ENCODE data around the gene TNFAIP8L1.

TNFAIP8L1 gene

DNA sequence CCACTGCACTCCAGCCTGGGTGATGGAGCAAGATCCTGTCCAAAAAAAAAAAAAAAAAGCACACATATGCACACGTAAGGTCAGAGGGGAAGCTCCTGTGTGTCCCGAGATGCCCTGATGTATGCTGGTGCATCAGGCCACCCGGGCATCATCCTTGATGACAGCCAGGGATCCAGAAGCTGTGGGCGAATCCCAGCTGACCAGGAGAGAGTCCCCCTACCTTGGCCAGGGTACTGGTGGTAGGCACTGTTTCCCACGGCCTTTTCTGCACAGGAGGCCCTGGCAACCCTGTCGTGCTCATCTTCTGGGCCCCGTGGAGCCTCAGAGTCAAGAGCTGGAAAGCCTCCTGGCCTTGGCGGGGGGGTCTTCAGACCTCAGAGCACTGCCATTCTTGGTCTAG, 16.8 kb downstream of the TNFAIP8L1 start:
- Histone ChIP-seq H4K91ac (ENCODE audit: low read length) (no peak overlapping the region), H3K14ac (ENCODE audit: low read length in 2 of 2) (no peak overlapping the region), H2BK5ac (ENCODE audit: low read depth, low read length, poor library complexity, severe bottlenecking) (no peak overlapping the region), H3K79me1 (replicated peaks; ENCODE audit: low read length, poor library complexity, severe bottlenecking) (peaks cover 21% of the 10 kb centered on the region), H3K4me2 (ENCODE audit: low read length, poor library complexity, severe bottlenecking) (no peak overlapping the region), H3K27ac (ENCODE audit: low read length, poor library complexity, severe bottlenecking) (no peak overlapping the region), H3K23ac (ENCODE audit: low read length in 2 of 2) (no peak overlapping the region), H3K4ac (ENCODE audit: low read depth in 1 of 2, low read length in 2 of 2) (no peak overlapping the region), H4K8ac (ENCODE audit: low read length) (no peak overlapping the region), H3K4me1 (ENCODE audit: control insufficient read depth, insufficient read depth, low read depth, low read length) (no peaks in the 10 kb centered on the region), H3K9me3 (ENCODE audit: control insufficient read depth, low read length) (no peaks in the 10 kb centered on the region), H2BK120ac (ENCODE audit: low read depth, low read length) (no peak overlapping the region), H3K4me3 (ENCODE audit: insufficient read depth in 1 of 2, low read depth in 1 of 2, low read length in 2 of 2) (no peak overlapping the region), H3K27me3 (ENCODE audit: control insufficient read depth in 1 of 2, insufficient read depth in 1 of 2, low read length in 2 of 2) (no peaks in the 10 kb centered on the region), H2AK5ac (ENCODE audit: low read length, severe bottlenecking) (no peak overlapping the region), H3K18ac (ENCODE audit: low read depth in 1 of 2, low read length in 2 of 2) (no peak overlapping the region), H2BK12ac (ENCODE audit: low read length in 2 of 2) (no peak overlapping the region), H2AFZ (ENCODE audit: low read depth, low read length) (no peak overlapping the region), H3K9ac (ENCODE audit: low read length) (no peak overlapping the region), H2BK15ac (ENCODE audit: low read depth, poor library complexity, severe bottlenecking) (no peak overlapping the region), H3K36me3 (ENCODE audit: control insufficient read depth in 1 of 2, insufficient read depth in 2 of 2, low read depth in 1 of 2, low read length in 2 of 2) (peaks cover 55 to 85% of the 10 kb centered on the region in 2 experiments)
- no peak for DNase-seq
- 91% methylated on average over 8 of the region's 8 CpGs for WGBS

DNA sequence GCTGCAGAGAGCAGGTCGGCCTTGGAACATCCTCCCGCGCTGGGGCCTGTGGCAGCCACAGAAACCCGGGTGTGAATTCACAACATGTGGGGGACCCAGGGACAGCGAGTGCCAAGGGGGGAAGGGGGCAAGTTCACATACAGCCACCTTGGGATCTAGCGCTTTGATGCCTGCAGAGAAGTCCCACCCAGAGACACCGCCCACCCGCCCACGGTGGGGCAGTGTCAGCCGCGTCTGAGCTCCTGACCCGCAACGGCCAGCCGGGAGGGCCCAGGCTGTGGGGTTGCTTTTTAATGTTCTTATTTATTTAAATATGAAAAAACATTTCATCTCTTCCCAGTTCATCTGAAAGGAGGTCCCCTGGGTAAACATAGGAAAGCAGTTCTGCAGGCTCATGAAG, 17.9 kb downstream of the TNFAIP8L1 start:
- no peak overlapping the region for H2AK5ac ChIP-seq (ENCODE audit: low read length, severe bottlenecking)
- no peak overlapping the region for H2BK12ac ChIP-seq (ENCODE audit: low read length in 2 of 2)
- WGBS, result 82% methylated on average over 6 of the region's 14 CpGs

DNA sequence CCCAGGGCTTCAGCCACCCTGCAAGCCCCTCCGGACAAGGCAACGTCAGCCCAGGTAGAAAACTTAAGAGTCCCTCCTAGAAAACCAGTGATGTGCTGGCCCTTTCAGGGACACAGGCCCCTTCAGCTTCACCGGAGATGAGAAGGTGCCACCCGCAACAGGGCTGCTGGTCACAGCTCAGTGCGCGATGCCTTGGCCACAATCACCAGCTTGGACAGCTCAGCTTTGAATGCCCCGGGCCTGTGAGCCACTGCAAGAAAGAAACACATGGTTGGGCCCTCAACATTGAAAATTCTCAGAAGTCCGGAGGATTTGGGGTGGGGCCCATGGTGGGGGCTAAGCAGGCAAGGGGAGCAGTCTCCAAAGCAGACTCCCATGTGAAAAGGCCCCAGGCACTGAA, 18.5 kb downstream of the TNFAIP8L1 start:
- Histone ChIP-seq H3K4me2 (ENCODE audit: low read length, poor library complexity, severe bottlenecking) (no peak overlapping the region), H3K4me1 (ENCODE audit: control insufficient read depth, insufficient read depth, low read depth, low read length) (no peaks in the 10 kb centered on the region), H3K18ac (ENCODE audit: low read depth in 1 of 2, low read length in 2 of 2) (no peak overlapping the region), H2BK5ac (ENCODE audit: low read depth, low read length, poor library complexity, severe bottlenecking) (no peak overlapping the region), H3K9me3 (ENCODE audit: control insufficient read depth, low read length) (no peaks in the 10 kb centered on the region), H4K91ac (ENCODE audit: low read length) (no peak overlapping the region), H2BK12ac (ENCODE audit: low read length in 2 of 2) (no peak overlapping the region), H3K79me1 (replicated peaks; ENCODE audit: low read length, poor library complexity, severe bottlenecking) (peaks cover 23% of the 10 kb centered on the region), H4K8ac (ENCODE audit: low read length) (no peak overlapping the region), H3K36me3 (ENCODE audit: control insufficient read depth in 1 of 2, insufficient read depth in 2 of 2, low read depth in 1 of 2, low read length in 2 of 2) (peaks cover 70 to 87% of the 10 kb centered on the region in 2 experiments), H2AK5ac (ENCODE audit: low read length, severe bottlenecking) (no peak overlapping the region), H3K9ac (ENCODE audit: low read length) (no peak overlapping the region), H3K23ac (ENCODE audit: low read length in 2 of 2) (no peak overlapping the region), H3K27ac (ENCODE audit: low read length, poor library complexity, severe bottlenecking) (no peak overlapping the region), H2BK120ac (ENCODE audit: low read depth, low read length) (no peak overlapping the region), H3K4ac (ENCODE audit: low read depth in 1 of 2, low read length in 2 of 2) (no peak overlapping the region), H3K14ac (ENCODE audit: low read length in 2 of 2) (no peak overlapping the region), H3K27me3 (ENCODE audit: control insufficient read depth in 1 of 2, insufficient read depth in 1 of 2, low read length in 2 of 2) (no peaks in the 10 kb centered on the region), H2AFZ (ENCODE audit: low read depth, low read length) (no peak overlapping the region), H2BK15ac (ENCODE audit: low read depth, poor library complexity, severe bottlenecking) (no peak overlapping the region), H3K4me3 (ENCODE audit: insufficient read depth in 1 of 2, low read depth in 1 of 2, low read length in 2 of 2) (no peak overlapping the region)
- 95% methylated on average over 8 of the region's 8 CpGs for WGBS
- no peak for DNase-seq

More for the DNA sequence above, 17.9 kb downstream of the TNFAIP8L1 start:
- no peak overlapping the region for H2BK120ac ChIP-seq (ENCODE audit: low read depth, low read length)
- H3K4me2 ChIP-seq (ENCODE audit: low read length, poor library complexity, severe bottlenecking), result no peak overlapping the region
- H3K4me3 ChIP-seq (ENCODE audit: insufficient read depth in 1 of 2, low read depth in 1 of 2, low read length in 2 of 2), result no peak overlapping the region
- DNase-seq, result no peak
- no peaks in the 10 kb centered on the region for H3K9me3 ChIP-seq (ENCODE audit: control insufficient read depth, low read length)
- H3K18ac ChIP-seq (ENCODE audit: low read depth in 1 of 2, low read length in 2 of 2), result no peak overlapping the region
- no peak overlapping the region for H2BK15ac ChIP-seq (ENCODE audit: low read depth, poor library complexity, severe bottlenecking)
- no peak overlapping the region for H4K91ac ChIP-seq (ENCODE audit: low read length)
- H3K27me3 ChIP-seq (ENCODE audit: control insufficient read depth in 1 of 2, insufficient read depth in 1 of 2, low read length in 2 of 2), result no peaks in the 10 kb centered on the region
- H3K14ac ChIP-seq (ENCODE audit: low read length in 2 of 2), result no peak overlapping the region
- H2AFZ ChIP-seq (ENCODE audit: low read depth, low read length), result no peak overlapping the region
- H2BK5ac ChIP-seq (ENCODE audit: low read depth, low read length, poor library complexity, severe bottlenecking), result no peak overlapping the region
- no peak overlapping the region for H4K8ac ChIP-seq (ENCODE audit: low read length)
- no peak overlapping the region for H3K27ac ChIP-seq (ENCODE audit: low read length, poor library complexity, severe bottlenecking)
- no peak overlapping the region for H3K9ac ChIP-seq (ENCODE audit: low read length)
- H3K23ac ChIP-seq (ENCODE audit: low read length in 2 of 2), result no peak overlapping the region
- H3K79me1 ChIP-seq (replicated peaks; ENCODE audit: low read length, poor library complexity, severe bottlenecking), result peaks cover 21% of the 10 kb centered on the region
- no peak overlapping the region for H3K4ac ChIP-seq (ENCODE audit: low read depth in 1 of 2, low read length in 2 of 2)
- no peaks in the 10 kb centered on the region for H3K4me1 ChIP-seq (ENCODE audit: control insufficient read depth, insufficient read depth, low read depth, low read length)
- H3K36me3 ChIP-seq (ENCODE audit: control insufficient read depth in 1 of 2, insufficient read depth in 2 of 2, low read depth in 1 of 2, low read length in 2 of 2), result peaks cover 64 to 86% of the 10 kb centered on the region in 2 experiments

DNA sequence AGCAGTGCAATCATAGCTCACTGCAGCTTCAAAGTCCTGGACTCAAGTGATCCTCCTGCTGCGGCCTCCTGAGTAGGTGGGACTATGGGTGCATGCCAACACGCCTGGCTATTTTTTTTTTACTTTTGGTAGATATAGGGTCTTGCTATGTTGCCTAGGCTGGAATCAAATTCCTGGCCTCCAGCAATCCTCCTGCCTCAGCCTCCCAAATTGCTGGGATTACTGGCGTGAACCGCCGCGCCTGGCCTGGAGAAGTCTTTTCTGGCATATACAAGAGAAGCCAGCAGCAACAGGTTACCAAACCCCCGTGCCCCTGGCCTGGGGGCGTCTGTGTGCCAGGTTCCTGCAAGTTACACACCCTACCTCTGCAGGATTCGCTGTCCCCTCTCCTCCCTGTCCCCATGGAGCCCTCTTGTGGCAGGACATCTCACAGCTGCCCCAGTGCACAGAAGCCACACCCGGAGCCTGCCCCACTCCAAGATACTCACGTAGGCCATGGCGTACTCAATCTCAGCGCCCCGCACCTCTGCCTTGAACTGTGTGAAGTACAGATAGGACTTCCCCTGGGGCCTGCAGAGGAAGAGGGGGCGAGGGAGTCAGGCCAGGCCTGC, 21.0 kb downstream of the TNFAIP8L1 start:
- no peak overlapping the region for H4K91ac ChIP-seq (ENCODE audit: low read length)
- H2BK120ac ChIP-seq (ENCODE audit: low read depth, low read length), result no peak overlapping the region
- H2BK15ac ChIP-seq (ENCODE audit: low read depth, poor library complexity, severe bottlenecking), result no peak overlapping the region
- no peaks in the 10 kb centered on the region for H3K27me3 ChIP-seq (ENCODE audit: control insufficient read depth in 1 of 2, insufficient read depth in 1 of 2, low read length in 2 of 2)
- H3K18ac ChIP-seq (ENCODE audit: low read depth in 1 of 2, low read length in 2 of 2), result no peak overlapping the region
- peak; percentile 22 for DNase-seq
- H3K4me3 ChIP-seq (ENCODE audit: insufficient read depth in 1 of 2, low read depth in 1 of 2, low read length in 2 of 2), result no peak overlapping the region
- no peak overlapping the region for H3K4me2 ChIP-seq (ENCODE audit: low read length, poor library complexity, severe bottlenecking)
- H3K27ac ChIP-seq (ENCODE audit: low read length, poor library complexity, severe bottlenecking), result no peak overlapping the region
- H3K4ac ChIP-seq (ENCODE audit: low read depth in 1 of 2, low read length in 2 of 2), result no peak overlapping the region
- no peak overlapping the region for H3K9ac ChIP-seq (ENCODE audit: low read length)
- H2BK5ac ChIP-seq (ENCODE audit: low read depth, low read length, poor library complexity, severe bottlenecking), result no peak overlapping the region
- no peak overlapping the region for H2BK12ac ChIP-seq (ENCODE audit: low read length in 2 of 2)
- H4K8ac ChIP-seq (ENCODE audit: low read length), result no peak overlapping the region
- no peak overlapping the region for H2AFZ ChIP-seq (ENCODE audit: low read depth, low read length)
- no peaks in the 10 kb centered on the region for H3K4me1 ChIP-seq (ENCODE audit: control insufficient read depth, insufficient read depth, low read depth, low read length)
- WGBS, result 93% methylated on average over 15 of the region's 15 CpGs
- no peak overlapping the region for H2AK5ac ChIP-seq (ENCODE audit: low read length, severe bottlenecking)
- no peak overlapping the region for H3K23ac ChIP-seq (ENCODE audit: low read length in 2 of 2)
- peaks cover 32% of the 10 kb centered on the region for H3K79me1 ChIP-seq (replicated peaks; ENCODE audit: low read length, poor library complexity, severe bottlenecking)
- no peaks in the 10 kb centered on the region for H3K9me3 ChIP-seq (ENCODE audit: control insufficient read depth, low read length)
- peaks cover 76 to 89% of the 10 kb centered on the region in 2 experiments for H3K36me3 ChIP-seq (ENCODE audit: control insufficient read depth in 1 of 2, insufficient read depth in 2 of 2, low read depth in 1 of 2, low read length in 2 of 2)
- H3K14ac ChIP-seq (ENCODE audit: low read length in 2 of 2), result no peak overlapping the region
